Skeletal muscle satellite cell (primary cell): ENCODE results near the gene HABP4.

ENCODE experiments used
- H3K27me3 ChIP-seq: 2 replicates; pipeline ENCODE4 v1.7.0; 2013; ENCODE audit warnings: low read length; ENCODE audit not compliant: control insufficient read depth, insufficient read depth
- H3K36me3 ChIP-seq: 2 replicates; pipeline ENCODE4 v1.7.0; 2013; ENCODE audit warnings: mild to moderate bottlenecking, control low read depth, low read length; ENCODE audit not compliant: insufficient read depth
- H3K4me1 ChIP-seq: 2 replicates; pipeline ENCODE4 v1.7.0; 2013; ENCODE audit warnings: low read length; ENCODE audit not compliant: control insufficient read depth, insufficient read depth
- H3K4me2 ChIP-seq: 2 replicates; pipeline ENCODE4 v1.7.0; 2013; ENCODE audit warnings: mild to moderate bottlenecking, low read length
- H3K4me3 ChIP-seq: 2 replicates; pipeline ENCODE4 v1.7.0; 2013; ENCODE audit warnings: low read length
- H3K9ac ChIP-seq: 2 replicates; pipeline ENCODE4 v1.7.0; 2013; ENCODE audit warnings: mild to moderate bottlenecking, low read depth, low read length, moderate library complexity
- H3K9me3 ChIP-seq: replicated peaks from 2 replicates; pipeline ENCODE4 v1.7.0; 2013; ENCODE audit warnings: mild to moderate bottlenecking, control low read depth, low read length

The HABP4 gene

GRCh38 chr9:96492993-96493531 lies 43.1 kb downstream of the HABP4 start:
- no peak overlapping the region for H3K9ac ChIP-seq
- H3K4me2 ChIP-seq = no peak overlapping the region
- no peak overlapping the region for H3K4me3 ChIP-seq
- H3K9me3 ChIP-seq = no peaks in the 10 kb centered on the region
- peaks cover 44% of the 10 kb centered on the region for H3K36me3 ChIP-seq
- H3K27me3 ChIP-seq = no peaks in the 10 kb centered on the region
- peaks cover 4% of the 10 kb centered on the region for H3K4me1 ChIP-seq

- Histone ChIP-seq H3K4me3 (no peak overlapping the region), H3K9ac (no peak overlapping the region), H3K27me3 (no peaks in the 10 kb centered on the region), H3K9me3 (no peaks in the 10 kb centered on the region), H3K4me1 (peaks cover 4% of the 10 kb centered on the region), H3K36me3 (peaks cover 37% of the 10 kb centered on the region), H3K4me2 (no peak overlapping the region)
Measured at GRCh38 chr9:96493757-96494156, 43.8 kb downstream of the HABP4 start.

GRCh38 chr9:96494215-96494800 lies 44.3 kb downstream of the HABP4 start:
- Histone ChIP-seq H3K4me2 (no peak overlapping the region), H3K9me3 (no peaks in the 10 kb centered on the region), H3K27me3 (no peaks in the 10 kb centered on the region), H3K36me3 (peaks cover 32% of the 10 kb centered on the region), H3K4me1 (peaks cover 4% of the 10 kb centered on the region), H3K9ac (no peak overlapping the region), H3K4me3 (no peak overlapping the region)

GRCh38 chr9:96495341-96495740 lies 45.4 kb downstream of the HABP4 start:
- Histone ChIP-seq H3K4me1 (peaks cover 4% of the 10 kb centered on the region), H3K4me3 (no peak overlapping the region), H3K36me3 (peaks cover 21% of the 10 kb centered on the region), H3K27me3 (no peaks in the 10 kb centered on the region), H3K4me2 (no peak overlapping the region), H3K9ac (no peak overlapping the region), H3K9me3 (no peaks in the 10 kb centered on the region)

- Histone ChIP-seq H3K9me3 (no peaks in the 10 kb centered on the region), H3K4me3 (no peak overlapping the region), H3K36me3 (peaks cover 10% of the 10 kb centered on the region), H3K9ac (no peak overlapping the region), H3K4me1 (no peaks in the 10 kb centered on the region), H3K4me2 (no peak overlapping the region), H3K27me3 (no peaks in the 10 kb centered on the region)
Measured at GRCh38 chr9:96496368-96497116, 46.6 kb downstream of the HABP4 start.

GRCh38 chr9:96497117-96497399 lies 47.1 kb downstream of the HABP4 start:
- Histone ChIP-seq H3K4me3 (no peak overlapping the region), H3K4me2 (no peak overlapping the region), H3K27me3 (no peaks in the 10 kb centered on the region), H3K4me1 (no peaks in the 10 kb centered on the region), H3K36me3 (peaks cover 6% of the 10 kb centered on the region), H3K9ac (no peak overlapping the region), H3K9me3 (no peaks in the 10 kb centered on the region)

GRCh38 chr9:96498796-96499195 lies 48.8 kb downstream of the HABP4 start:
- Histone ChIP-seq H3K4me2 (no peak overlapping the region), H3K9me3 (no peaks in the 10 kb centered on the region), H3K9ac (no peak overlapping the region), H3K4me3 (no peak overlapping the region), H3K4me1 (no peaks in the 10 kb centered on the region), H3K36me3 (peaks cover 2% of the 10 kb centered on the region), H3K27me3 (no peaks in the 10 kb centered on the region)

GRCh38 chr9:96499257-96499656 lies 49.3 kb downstream of the HABP4 start:
- Histone ChIP-seq H3K4me2 (no peak overlapping the region), H3K36me3 (peaks cover 2% of the 10 kb centered on the region)

GRCh38 chr9:96500696-96501632 lies 51.0 kb downstream of the HABP4 start:
- Histone ChIP-seq H3K36me3 (peaks cover 2% of the 10 kb centered on the region), H3K4me1 (no peaks in the 10 kb centered on the region), H3K4me2 (no peak overlapping the region), H3K4me3 (no peak overlapping the region), H3K9ac (no peak overlapping the region), H3K9me3 (no peaks in the 10 kb centered on the region), H3K27me3 (no peaks in the 10 kb centered on the region)

More at GRCh38 chr9:96499257-96499656, 49.3 kb downstream of the HABP4 start:
- Histone ChIP-seq H3K27me3 (no peaks in the 10 kb centered on the region), H3K4me3 (no peak overlapping the region), H3K4me1 (no peaks in the 10 kb centered on the region), H3K9me3 (no peaks in the 10 kb centered on the region), H3K9ac (no peak overlapping the region)

GRCh38 chr9:96501633-96502538 lies 51.9 kb downstream of the HABP4 start:
- Histone ChIP-seq H3K9ac (no peak overlapping the region), H3K4me1 (no peaks in the 10 kb centered on the region), H3K27me3 (no peaks in the 10 kb centered on the region), H3K36me3 (no peaks in the 10 kb centered on the region), H3K4me3 (no peak overlapping the region), H3K4me2 (no peak overlapping the region), H3K9me3 (no peaks in the 10 kb centered on the region)
